ENCODE results near the gene EPHB2.

The EPHB2 gene

GRCh38 chr1:22876359-22877111 is 165.9 kb downstream of the EPHB2 start:
- Histone ChIP-seq H3K36me3 (ENCODE audit: control insufficient read depth, insufficient read depth, low read length) (no peaks in the 10 kb centered on the region), H3K27ac (ENCODE audit: low read depth, low read length) (no peak overlapping the region), H3K4me1 (ENCODE audit: control insufficient read depth, insufficient read depth, low read length) (peaks cover 24% of the 10 kb centered on the region), H3K9me3 (ENCODE audit: control insufficient read depth, insufficient read depth, low read depth, low read length) (no peaks in the 10 kb centered on the region), H3K27me3 (ENCODE audit: control insufficient read depth, insufficient read depth, low read length) (no peaks in the 10 kb centered on the region), H3K4me3 (ENCODE audit: low read depth, low read length) (no peak overlapping the region), H3K9ac (ENCODE audit: low read length) (no peak overlapping the region)

GRCh38 chr1:22877112-22877915 is 166.7 kb downstream of the EPHB2 start:
- H3K27me3 ChIP-seq (ENCODE audit: control insufficient read depth, insufficient read depth, low read length), result no peaks in the 10 kb centered on the region
- H3K4me1 ChIP-seq (ENCODE audit: control insufficient read depth, insufficient read depth, low read length), result peaks cover 24% of the 10 kb centered on the region
- H3K36me3 ChIP-seq (ENCODE audit: control insufficient read depth, insufficient read depth, low read length), result no peaks in the 10 kb centered on the region
- H3K27ac ChIP-seq (ENCODE audit: low read depth, low read length), result no peak overlapping the region
- no peaks in the 10 kb centered on the region for H3K9me3 ChIP-seq (ENCODE audit: control insufficient read depth, insufficient read depth, low read depth, low read length)
- no peak overlapping the region for H3K4me3 ChIP-seq (ENCODE audit: low read depth, low read length)
- H3K9ac ChIP-seq (ENCODE audit: low read length), result no peak overlapping the region

GRCh38 chr1:22877980-22878379 is 167.3 kb downstream of the EPHB2 start:
- no peak overlapping the region for H3K27ac ChIP-seq (ENCODE audit: low read depth, low read length)
- H3K36me3 ChIP-seq (ENCODE audit: control insufficient read depth, insufficient read depth, low read length), result no peaks in the 10 kb centered on the region
- no peaks in the 10 kb centered on the region for H3K27me3 ChIP-seq (ENCODE audit: control insufficient read depth, insufficient read depth, low read length)

GRCh38 chr1:22878626-22879025 is 168.0 kb downstream of the EPHB2 start:
- no peaks in the 10 kb centered on the region for H3K9me3 ChIP-seq (ENCODE audit: control insufficient read depth, insufficient read depth, low read depth, low read length)
- H3K4me3 ChIP-seq (ENCODE audit: low read depth, low read length), result no peak overlapping the region
- H3K27ac ChIP-seq (ENCODE audit: low read depth, low read length), result no peak overlapping the region
- H3K4me1 ChIP-seq (ENCODE audit: control insufficient read depth, insufficient read depth, low read length), result peaks cover 24% of the 10 kb centered on the region
- H3K9ac ChIP-seq (ENCODE audit: low read length), result no peak overlapping the region
- H3K36me3 ChIP-seq (ENCODE audit: control insufficient read depth, insufficient read depth, low read length), result no peaks in the 10 kb centered on the region
- H3K27me3 ChIP-seq (ENCODE audit: control insufficient read depth, insufficient read depth, low read length), result no peaks in the 10 kb centered on the region

More at GRCh38 chr1:22877980-22878379, 167.3 kb downstream of the EPHB2 start:
- Histone ChIP-seq H3K9ac (ENCODE audit: low read length) (no peak overlapping the region), H3K4me3 (ENCODE audit: low read depth, low read length) (no peak overlapping the region), H3K9me3 (ENCODE audit: control insufficient read depth, insufficient read depth, low read depth, low read length) (no peaks in the 10 kb centered on the region), H3K4me1 (ENCODE audit: control insufficient read depth, insufficient read depth, low read length) (peaks cover 24% of the 10 kb centered on the region)

GRCh38 chr1:22879445-22879844 is 168.8 kb downstream of the EPHB2 start:
- Histone ChIP-seq H3K9me3 (ENCODE audit: control insufficient read depth, insufficient read depth, low read depth, low read length) (no peaks in the 10 kb centered on the region), H3K27me3 (ENCODE audit: control insufficient read depth, insufficient read depth, low read length) (no peaks in the 10 kb centered on the region), H3K9ac (ENCODE audit: low read length) (no peak overlapping the region), H3K4me1 (ENCODE audit: control insufficient read depth, insufficient read depth, low read length) (peaks cover 24% of the 10 kb centered on the region), H3K4me3 (ENCODE audit: low read depth, low read length) (no peak overlapping the region), H3K36me3 (ENCODE audit: control insufficient read depth, insufficient read depth, low read length) (no peaks in the 10 kb centered on the region), H3K27ac (ENCODE audit: low read depth, low read length) (no peak overlapping the region)

- H3K27me3 ChIP-seq (ENCODE audit: control insufficient read depth, insufficient read depth, low read length), result no peaks in the 10 kb centered on the region
- H3K4me1 ChIP-seq (ENCODE audit: control insufficient read depth, insufficient read depth, low read length), result peaks cover 23% of the 10 kb centered on the region
- no peaks in the 10 kb centered on the region for H3K9me3 ChIP-seq (ENCODE audit: control insufficient read depth, insufficient read depth, low read depth, low read length)
- H3K9ac ChIP-seq (ENCODE audit: low read length), result no peak overlapping the region
- H3K36me3 ChIP-seq (ENCODE audit: control insufficient read depth, insufficient read depth, low read length), result no peaks in the 10 kb centered on the region
- no peak overlapping the region for H3K27ac ChIP-seq (ENCODE audit: low read depth, low read length)
- no peak overlapping the region for H3K4me3 ChIP-seq (ENCODE audit: low read depth, low read length)
Observed at GRCh38 chr1:22880174-22880601, 169.5 kb downstream of the EPHB2 start.

GRCh38 chr1:22883406-22883805 is 172.8 kb downstream of the EPHB2 start:
- Histone ChIP-seq H3K9me3 (ENCODE audit: control insufficient read depth, insufficient read depth, low read depth, low read length) (no peaks in the 10 kb centered on the region), H3K27me3 (ENCODE audit: control insufficient read depth, insufficient read depth, low read length) (no peaks in the 10 kb centered on the region)

GRCh38 chr1:22884806-22885530 is 174.3 kb downstream of the EPHB2 start:
- peaks cover 4% of the 10 kb centered on the region; the same call in 1 of the 2 replicates for H3K4me1 ChIP-seq (ENCODE audit: control insufficient read depth, insufficient read depth, low read length)
- no peaks in the 10 kb centered on the region for H3K36me3 ChIP-seq (ENCODE audit: control insufficient read depth, insufficient read depth, low read length)
- H3K9ac ChIP-seq (ENCODE audit: low read length), result no peak overlapping the region
- H3K4me3 ChIP-seq (ENCODE audit: low read depth, low read length), result no peak overlapping the region
- H3K9me3 ChIP-seq (ENCODE audit: control insufficient read depth, insufficient read depth, low read depth, low read length), result no peaks in the 10 kb centered on the region
- no peak overlapping the region for H3K27ac ChIP-seq (ENCODE audit: low read depth, low read length)
- H3K27me3 ChIP-seq (ENCODE audit: control insufficient read depth, insufficient read depth, low read length), result no peaks in the 10 kb centered on the region

More at GRCh38 chr1:22883406-22883805, 172.8 kb downstream of the EPHB2 start:
- Histone ChIP-seq H3K9ac (ENCODE audit: low read length) (no peak overlapping the region), H3K27ac (ENCODE audit: low read depth, low read length) (no peak overlapping the region), H3K36me3 (ENCODE audit: control insufficient read depth, insufficient read depth, low read length) (no peaks in the 10 kb centered on the region), H3K4me1 (ENCODE audit: control insufficient read depth, insufficient read depth, low read length) (peaks cover 7% of the 10 kb centered on the region; the same call in 1 of the 2 replicates), H3K4me3 (ENCODE audit: low read depth, low read length) (no peak overlapping the region)

GRCh38 chr1:22886211-22886610 is 175.6 kb downstream of the EPHB2 start:
- Histone ChIP-seq H3K9ac (ENCODE audit: low read length) (no peak overlapping the region), H3K36me3 (ENCODE audit: control insufficient read depth, insufficient read depth, low read length) (no peaks in the 10 kb centered on the region), H3K9me3 (ENCODE audit: control insufficient read depth, insufficient read depth, low read depth, low read length) (no peaks in the 10 kb centered on the region), H3K4me1 (ENCODE audit: control insufficient read depth, insufficient read depth, low read length) (no peaks in the 10 kb centered on the region), H3K4me3 (ENCODE audit: low read depth, low read length) (no peak overlapping the region), H3K27me3 (ENCODE audit: control insufficient read depth, insufficient read depth, low read length) (no peaks in the 10 kb centered on the region), H3K27ac (ENCODE audit: low read depth, low read length) (no peak overlapping the region)

GRCh38 chr1:22887491-22887890 is 176.9 kb downstream of the EPHB2 start:
- H3K9ac ChIP-seq (ENCODE audit: low read length), result no peak overlapping the region
- no peaks in the 10 kb centered on the region for H3K9me3 ChIP-seq (ENCODE audit: control insufficient read depth, insufficient read depth, low read depth, low read length)
- no peak overlapping the region for H3K4me3 ChIP-seq (ENCODE audit: low read depth, low read length)
- H3K27ac ChIP-seq (ENCODE audit: low read depth, low read length), result no peak overlapping the region
- H3K36me3 ChIP-seq (ENCODE audit: control insufficient read depth, insufficient read depth, low read length), result no peaks in the 10 kb centered on the region
- H3K27me3 ChIP-seq (ENCODE audit: control insufficient read depth, insufficient read depth, low read length), result no peaks in the 10 kb centered on the region
- no peaks in the 10 kb centered on the region for H3K4me1 ChIP-seq (ENCODE audit: control insufficient read depth, insufficient read depth, low read length)
